ENCODE data around the gene COA5.

DNA sequence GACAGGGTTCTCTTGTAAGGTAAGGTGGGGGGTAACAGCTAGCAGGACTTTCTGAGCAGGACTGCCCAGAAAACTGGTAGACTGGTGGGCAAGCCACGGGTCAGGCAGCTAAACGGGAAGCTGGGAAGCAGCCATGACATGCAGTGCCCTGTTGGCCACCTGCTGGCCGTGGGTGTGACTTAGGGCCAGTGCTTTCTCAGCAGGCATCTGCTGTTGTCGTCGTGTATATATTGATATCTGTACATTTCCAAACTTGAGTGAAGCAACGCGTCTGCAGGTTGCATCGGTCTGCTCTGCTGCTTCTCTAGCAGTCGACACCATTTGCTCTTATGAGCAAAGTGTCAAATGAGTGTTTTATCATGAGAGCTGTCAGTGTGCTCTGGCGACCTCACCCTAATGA lies 31.0 kb downstream of the COA5 start:
- TF ChIP-seq, protein P1, sequence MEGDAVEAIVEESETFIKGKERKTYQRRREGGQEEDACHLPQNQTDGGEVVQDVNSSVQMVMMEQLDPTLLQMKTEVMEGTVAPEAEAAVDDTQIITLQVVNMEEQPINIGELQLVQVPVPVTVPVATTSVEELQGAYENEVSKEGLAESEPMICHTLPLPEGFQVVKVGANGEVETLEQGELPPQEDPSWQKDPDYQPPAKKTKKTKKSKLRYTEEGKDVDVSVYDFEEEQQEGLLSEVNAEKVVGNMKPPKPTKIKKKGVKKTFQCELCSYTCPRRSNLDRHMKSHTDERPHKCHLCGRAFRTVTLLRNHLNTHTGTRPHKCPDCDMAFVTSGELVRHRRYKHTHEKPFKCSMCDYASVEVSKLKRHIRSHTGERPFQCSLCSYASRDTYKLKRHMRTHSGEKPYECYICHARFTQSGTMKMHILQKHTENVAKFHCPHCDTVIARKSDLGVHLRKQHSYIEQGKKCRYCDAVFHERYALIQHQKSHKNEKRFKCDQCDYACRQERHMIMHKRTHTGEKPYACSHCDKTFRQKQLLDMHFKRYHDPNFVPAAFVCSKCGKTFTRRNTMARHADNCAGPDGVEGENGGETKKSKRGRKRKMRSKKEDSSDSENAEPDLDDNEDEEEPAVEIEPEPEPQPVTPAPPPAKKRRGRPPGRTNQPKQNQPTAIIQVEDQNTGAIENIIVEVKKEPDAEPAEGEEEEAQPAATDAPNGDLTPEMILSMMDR (IDR thresholded peaks at IDR 0.05; ENCODE audit: poor library complexity): no peak
- no peak for TF ChIP-seq EZH2 (IDR thresholded peaks at IDR 0.05; ENCODE audit: borderline replicate concordance)
